22Rv1 (cell line): ENCODE measurements around the gene TOMM70.

Experiments used
- ZFX ChIP-seq: fragments of 450-650 bp; IDR thresholded peaks from 2 replicates; pipeline ENCODE4 v1.6.1; 2017; ENCODE audit warnings: antibody characterized with exemption, borderline replicate concordance
- TF ChIP-seq, protein P1 (sequence below): fragments of 450-650 bp; IDR thresholded peaks from 2 replicates; pipeline ENCODE4 v1.5.1; 2017; ENCODE audit warnings: mild to moderate bottlenecking

DNA sequence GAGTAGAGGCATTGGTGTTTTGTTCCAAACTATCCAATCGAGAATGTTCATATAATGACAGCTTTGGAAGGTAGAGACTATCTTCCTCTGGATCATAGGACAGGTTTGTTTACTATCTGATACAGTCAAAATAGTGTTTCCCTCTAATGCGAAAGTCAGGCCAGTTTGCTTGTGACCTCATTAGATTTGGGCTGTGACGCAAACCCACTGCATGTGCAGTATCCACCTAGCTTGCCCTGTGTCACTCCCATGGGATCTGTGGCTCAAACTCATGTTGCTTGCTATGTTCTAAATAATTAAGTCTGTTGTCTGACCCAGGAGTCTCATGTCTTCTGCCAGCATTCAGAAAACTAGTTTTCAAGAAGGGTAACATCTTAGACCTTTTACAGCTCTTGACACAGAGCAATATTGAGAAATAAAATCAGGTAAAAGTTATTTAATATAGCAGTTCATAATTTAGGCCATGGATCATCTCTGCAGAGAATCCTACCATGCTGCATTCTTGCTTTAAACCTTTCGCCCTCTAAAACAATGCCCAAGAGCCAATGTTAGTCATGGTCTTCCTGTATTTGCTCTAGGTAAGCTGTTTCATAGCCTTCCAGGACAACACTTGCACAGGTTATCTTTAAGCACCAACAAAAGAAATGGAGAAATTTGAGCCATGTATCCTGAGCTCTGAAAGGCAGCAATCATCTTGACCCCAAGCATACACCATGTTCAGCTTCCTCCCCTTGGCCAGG lies 40.0 kb downstream of the TOMM70 start:
- TF ChIP-seq, protein P1, sequence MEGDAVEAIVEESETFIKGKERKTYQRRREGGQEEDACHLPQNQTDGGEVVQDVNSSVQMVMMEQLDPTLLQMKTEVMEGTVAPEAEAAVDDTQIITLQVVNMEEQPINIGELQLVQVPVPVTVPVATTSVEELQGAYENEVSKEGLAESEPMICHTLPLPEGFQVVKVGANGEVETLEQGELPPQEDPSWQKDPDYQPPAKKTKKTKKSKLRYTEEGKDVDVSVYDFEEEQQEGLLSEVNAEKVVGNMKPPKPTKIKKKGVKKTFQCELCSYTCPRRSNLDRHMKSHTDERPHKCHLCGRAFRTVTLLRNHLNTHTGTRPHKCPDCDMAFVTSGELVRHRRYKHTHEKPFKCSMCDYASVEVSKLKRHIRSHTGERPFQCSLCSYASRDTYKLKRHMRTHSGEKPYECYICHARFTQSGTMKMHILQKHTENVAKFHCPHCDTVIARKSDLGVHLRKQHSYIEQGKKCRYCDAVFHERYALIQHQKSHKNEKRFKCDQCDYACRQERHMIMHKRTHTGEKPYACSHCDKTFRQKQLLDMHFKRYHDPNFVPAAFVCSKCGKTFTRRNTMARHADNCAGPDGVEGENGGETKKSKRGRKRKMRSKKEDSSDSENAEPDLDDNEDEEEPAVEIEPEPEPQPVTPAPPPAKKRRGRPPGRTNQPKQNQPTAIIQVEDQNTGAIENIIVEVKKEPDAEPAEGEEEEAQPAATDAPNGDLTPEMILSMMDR: no peak
- no peak for TF ChIP-seq ZFX
